GM23338 (cell line): ENCODE data around the gene IL16. TPM values are rescaled to one million over a fixed set of nuclear protein-coding genes. Genes with fewer than 3 reads are reported as not detected.

Experiments used
- ATAC-seq: fragments of 200-7000 bp; cut with Tn5 transposase; 3 replicates; pipeline ENCODE4 v1.9.1; 2020
- DNase-seq: peaks from one replicate; pipeline ENCODE4 v3.0.0-alpha.2; 2015; ENCODE audit warnings: low spot score
- H2AFZ ChIP-seq: fragments of 200-600 bp; sonication (generic); 2 replicates; pipeline ENCODE4 v1.8.0; 2016; ENCODE audit warnings: antibody characterized with exemption, mild to moderate bottlenecking, moderate library complexity
- H3F3A ChIP-seq: fragments of 200-600 bp; sonication (generic); replicated peaks from 2 replicates; pipeline ENCODE4 v1.8.0; 2017; ENCODE audit warnings: antibody characterized with exemption, mixed run types, low read depth
- H3K27ac ChIP-seq: fragments of 200-600 bp; sonication (generic); 2 replicates; pipeline ENCODE4 v1.6.1; 2016; ENCODE audit warnings: low read depth
- H3K27me3 ChIP-seq: fragments of 200-600 bp; sonication (generic); 2 replicates; pipeline ENCODE4 v1.8.0; 2016; ENCODE audit warnings: mild to moderate bottlenecking, mixed run types, moderate library complexity; ENCODE audit not compliant: insufficient read depth
- H3K36me3 ChIP-seq: fragments of 200-600 bp; sonication (generic); 2 replicates; pipeline ENCODE4 v1.8.0; 2016; ENCODE audit warnings: mild to moderate bottlenecking; ENCODE audit not compliant: insufficient read depth
- H3K4me1 ChIP-seq: fragments of 200-600 bp; sonication (generic); 2 replicates; pipeline ENCODE4 v1.8.0; 2016; ENCODE audit warnings: mild to moderate bottlenecking, moderate library complexity; ENCODE audit not compliant: insufficient read depth
- H3K4me2 ChIP-seq: fragments of 200-600 bp; sonication (generic); 2 replicates; pipeline ENCODE4 v1.7.1; 2017; ENCODE audit warnings: mixed run types
- H3K4me3 ChIP-seq: fragments of 200-600 bp; sonication (generic); 2 replicates; pipeline ENCODE4 v1.6.1; 2016; ENCODE audit warnings: mixed run types
- H3K79me2 ChIP-seq: fragments of 200-600 bp; sonication (generic); replicated peaks from 2 replicates; pipeline ENCODE4 v1.8.0; 2017; ENCODE audit warnings: mild to moderate bottlenecking; ENCODE audit not compliant: insufficient read depth
- H3K9me2 ChIP-seq: fragments of 200-600 bp; sonication (generic); 2 replicates; pipeline ENCODE4 v1.8.0; 2017; ENCODE audit not compliant: insufficient read depth
- H4K20me1 ChIP-seq: fragments of 200-600 bp; sonication (generic); replicated peaks from 2 replicates; pipeline ENCODE4 v1.8.0; 2017; ENCODE audit warnings: mild to moderate bottlenecking; ENCODE audit not compliant: insufficient read depth
- H3K27ac Mint-ChIP-seq: 2 replicates; pipeline ENCODE4 v1.8.0; 2020; ENCODE audit warnings: inconsistent platforms, mild to moderate bottlenecking, moderate library complexity, mixed read lengths
- H3K27me3 Mint-ChIP-seq: 3 replicates; pipeline ENCODE4 v1.8.0; 2022; ENCODE audit warnings: low read depth, mild to moderate bottlenecking, moderate library complexity, mixed read lengths, inconsistent platforms; ENCODE audit not compliant: insufficient read depth, poor library complexity
- H3K36me3 Mint-ChIP-seq: 3 replicates; pipeline ENCODE4 v1.8.0; 2021; ENCODE audit warnings: low read depth, mild to moderate bottlenecking, inconsistent platforms, moderate library complexity, mixed read lengths
- H3K4me1 Mint-ChIP-seq: 3 replicates; pipeline ENCODE4 v1.8.0; 2020; ENCODE audit warnings: mild to moderate bottlenecking, inconsistent platforms, mixed read lengths
- H3K4me3 Mint-ChIP-seq: 3 replicates; pipeline ENCODE4 v1.8.0; 2021; ENCODE audit warnings: moderate library complexity, mild to moderate bottlenecking, inconsistent platforms, mixed read lengths
- H3K9me3 Mint-ChIP-seq: 3 replicates; pipeline ENCODE4 v1.8.0; 2020; ENCODE audit warnings: moderate library complexity, mild to moderate bottlenecking, inconsistent platforms, mixed read lengths
- CREB1 ChIP-seq: fragments of 250-450 bp; sonication (Bioruptor Pico); IDR thresholded peaks from 2 replicates; pipeline ENCODE4 v1.5.0; 2020; ENCODE audit warnings: low read depth, mild to moderate bottlenecking, moderate library complexity
- ETS1 ChIP-seq: IDR thresholded peaks from 2 replicates; pipeline ENCODE4 v1.6.1; 2016; ENCODE audit warnings: antibody characterized with exemption
- EZH2phosphoT487 ChIP-seq: fragments of 200-600 bp; sonication (generic); IDR thresholded peaks from one replicate; pipeline ENCODE4 v1.8.1; 2018; ENCODE audit warnings: antibody characterized with exemption; ENCODE audit not compliant: unreplicated experiment
- JUNB ChIP-seq: IDR thresholded peaks from one replicate; pipeline ENCODE4 v1.6.1; 2016; ENCODE audit warnings: antibody characterized with exemption; ENCODE audit not compliant: unreplicated experiment
- NANOG ChIP-seq: IDR thresholded peaks from 2 replicates; pipeline ENCODE4 v1.6.1; 2016; ENCODE audit warnings: antibody characterized with exemption, borderline replicate concordance
- POLR2AphosphoS5 ChIP-seq: IDR thresholded peaks from 2 replicates; pipeline ENCODE4 v1.6.1; 2016; ENCODE audit warnings: antibody characterized with exemption, low read depth
- REST ChIP-seq: IDR thresholded peaks from one replicate; pipeline ENCODE4 v1.6.1; 2018; ENCODE audit warnings: antibody characterized with exemption; ENCODE audit not compliant: unreplicated experiment
- ZNF114 ChIP-seq: fragments of 250-450 bp; sonication (Bioruptor Pico); IDR thresholded peaks from 2 replicates; pipeline ENCODE4 v1.5.0; 2020; ENCODE audit warnings: mild to moderate bottlenecking, moderate library complexity
- ZNF331 ChIP-seq: fragments of 250-450 bp; sonication (Bioruptor Pico); IDR thresholded peaks from 2 replicates; pipeline ENCODE4 v1.5.0; 2020; ENCODE audit warnings: low read depth, mild to moderate bottlenecking, moderate library complexity
- ZNF462 ChIP-seq: fragments of 250-450 bp; sonication (Bioruptor Pico); IDR thresholded peaks from 2 replicates; pipeline ENCODE4 v1.5.0; 2020; ENCODE audit warnings: mild to moderate bottlenecking, moderate library complexity
- polyA plus RNA-seq: library from polyadenylated mRNA; unstranded; fragments of >200 nt; fragmentation: Nextera tagmentation; extraction: Ambion mirVana; gene quantifications from 2 replicates; pipeline ENCODE4 v1.2.1, GENCODE V29; 2016
- total RNA-seq: library from RNA; depleted of rRNA; stranded (reverse); fragments of >200 nt; shearing (Covaris generic); gene quantifications from 2 replicates; pipeline ENCODE4 v1.2.3, GENCODE V29; 2014

Gene IL16
- total and polyA plus RNA-seq, 2 experiments from 2014 or later: 0.29 TPM; not detected in 1

GRCh38 chr15:81183439-81183775 is 13.3 kb upstream of the IL16 start (continued):
- TF ChIP-seq ZNF462 (CRISPR knock-in tag): no peak
- no peak for TF ChIP-seq JUNB

- no peaks in the 10 kb centered on the region for H3F3A ChIP-seq
- H2AFZ ChIP-seq: no peak overlapping the region
- no peaks in the 10 kb centered on the region for H3K4me1 ChIP-seq
- Mint-ChIP-seq H3K9me3 (no peaks in the 10 kb centered on the region), H3K27me3 (peaks cover 6% of the 10 kb centered on the region), H3K36me3 (no peaks in the 10 kb centered on the region), H3K4me1 (peaks cover 14% of the 10 kb centered on the region; the same call in 2 of the 3 replicates), H3K27ac (no peak overlapping the region), H3K4me3 (no peak overlapping the region)
- no peaks in the 10 kb centered on the region for H3K79me2 ChIP-seq
- H4K20me1 ChIP-seq: no peaks in the 10 kb centered on the region
- DNase-seq (no peak), ATAC-seq (no peak)
- no peaks in the 10 kb centered on the region; the same call in 1 of the 2 replicates for H3K9me2 ChIP-seq
- H3K36me3 ChIP-seq: no peaks in the 10 kb centered on the region
- no peak overlapping the region for H3K4me3 ChIP-seq
- H3K4me2 ChIP-seq: no peak overlapping the region
- no peak overlapping the region for H3K27ac ChIP-seq
- H3K27me3 ChIP-seq: no peaks in the 10 kb centered on the region
- no peak for TF ChIP-seq ZNF331 (CRISPR knock-in tag)
- no peak for TF ChIP-seq JUNB
- TF ChIP-seq CREB1: no peak
- no peak for TF ChIP-seq POLR2AphosphoS5
- no peak for TF ChIP-seq NANOG
- TF ChIP-seq EZH2phosphoT487: no peak
- TF ChIP-seq ZNF114 (CRISPR knock-in tag): no peak
- TF ChIP-seq ETS1: no peak
- TF ChIP-seq REST: no peak
Measured at GRCh38 chr15:81184188-81184587, 12.5 kb upstream of the IL16 start.
